HEK293 (cell line): ENCODE data around the gene HTR4.

Source experiments
- CTCF ChIA-PET: fragments of 350-600 bp; formaldehyde crosslinking; extraction: SDS; loops from one replicate; lab custom pipeline; 2021; ENCODE audit warnings: antibody characterized with exemption; lab: Yijun Ruan, JAX
- POLR2A ChIA-PET: fragments of 300-600 bp; formaldehyde crosslinking; extraction: SDS; loops from one replicate; lab custom pipeline; 2020; ENCODE audit warnings: antibody characterized with exemption, inconsistent platforms; lab: Yijun Ruan, JAX
- H3K27ac ChIP-seq: fragments of 200-500 bp; sonication (Bioruptor generic); 2 replicates; pipeline ENCODE4 v1.5.1; 2014; ENCODE audit warnings: low read depth, low read length, control low read depth, inconsistent platforms; ENCODE audit errors: extremely low read depth
- H3K36me3 ChIP-seq, 2 experiments: fragments of 200-500 bp in 1 of 2; sonication (Bioruptor generic) in 1 of 2; 1 replicate in 1 of 2; 2 replicates in 1 of 2; pipeline ENCODE4 v1.5.1; 2014 to 2017; ENCODE audit warnings: inconsistent platforms in 2 of 2, low read length in 2 of 2; ENCODE audit not compliant: control insufficient read depth in 2 of 2, insufficient read depth in 1 of 2
- H3K4me1 ChIP-seq: fragments of 200-500 bp; sonication (Bioruptor generic); 2 replicates; pipeline ENCODE4 v1.5.1; 2014; ENCODE audit warnings: mild to moderate bottlenecking, low read length, inconsistent platforms; ENCODE audit not compliant: control insufficient read depth, insufficient read depth
- H3K4me3 ChIP-seq: 2 replicates; pipeline ENCODE4 v1.5.1; 2011; ENCODE audit warnings: low read depth, mild to moderate bottlenecking, control low read depth, low read length, moderate library complexity
- H3K9me3 ChIP-seq: fragments of 200-500 bp; sonication (Bioruptor generic); 2 replicates; pipeline ENCODE4 v1.5.1; 2014; ENCODE audit warnings: low read depth, low read length, inconsistent platforms; ENCODE audit not compliant: control insufficient read depth, insufficient read depth
- BCL6B ChIP-seq: fragments of 450-650 bp; formaldehyde crosslinking; IDR thresholded peaks from 2 replicates; pipeline ENCODE4 v1.5.1; 2017; ENCODE audit warnings: missing biosample characterization, missing genetic modification characterization
- EGR2 ChIP-seq: fragments of 450-650 bp; formaldehyde crosslinking; IDR thresholded peaks from 2 replicates; pipeline ENCODE4 v1.5.1; 2016; ENCODE audit warnings: low read depth, missing biosample characterization, missing genetic modification characterization
- GLI4 ChIP-seq: fragments of 450-650 bp; formaldehyde crosslinking; IDR thresholded peaks from 2 replicates; pipeline ENCODE4 v1.5.1; 2016; ENCODE audit warnings: missing biosample characterization, missing genetic modification characterization
- GLIS2 ChIP-seq: fragments of 450-650 bp; formaldehyde crosslinking; IDR thresholded peaks from 2 replicates; pipeline ENCODE4 v1.5.1; 2016; ENCODE audit warnings: missing biosample characterization, missing genetic modification characterization
- HOXC10 ChIP-seq: sonication (generic); formaldehyde crosslinking; IDR thresholded peaks from 2 replicates; pipeline ENCODE4 v1.8.1; 2023; ENCODE audit warnings: mild to moderate bottlenecking, missing genetic modification reagents
- WT1 ChIP-seq: fragments of 450-650 bp; formaldehyde crosslinking; IDR thresholded peaks from 2 replicates; pipeline ENCODE4 v1.5.1; 2016; ENCODE audit warnings: missing biosample characterization, missing genetic modification characterization
- ZBTB20 ChIP-seq: fragments of 450-650 bp; formaldehyde crosslinking; IDR thresholded peaks from 2 replicates; pipeline ENCODE4 v1.5.1; 2016; ENCODE audit warnings: missing biosample characterization, missing genetic modification characterization
- ZBTB44 ChIP-seq: fragments of 450-650 bp; IDR thresholded peaks from 2 replicates; pipeline ENCODE4 v1.5.1; 2018; ENCODE audit warnings: missing biosample characterization, mild to moderate bottlenecking, missing genetic modification characterization
- ZNF157 ChIP-seq: fragments of 450-650 bp; formaldehyde crosslinking; IDR thresholded peaks from 2 replicates; pipeline ENCODE4 v1.5.1; 2016; ENCODE audit warnings: missing biosample characterization, missing genetic modification characterization
- ZNF302 ChIP-seq: fragments of 450-650 bp; formaldehyde crosslinking; IDR thresholded peaks from 2 replicates; pipeline ENCODE4 v1.5.1; 2016; ENCODE audit warnings: missing biosample characterization, missing genetic modification characterization, low read depth
- ZNF548 ChIP-seq: fragments of 450-650 bp; formaldehyde crosslinking; IDR thresholded peaks from 2 replicates; pipeline ENCODE4 v1.5.1; 2016; ENCODE audit warnings: missing biosample characterization, missing genetic modification characterization
- ZNF658 ChIP-seq: fragments of 450-650 bp; formaldehyde crosslinking; IDR thresholded peaks from 2 replicates; pipeline ENCODE4; 2016; ENCODE audit warnings: missing biosample characterization, missing genetic modification characterization
- ZNF747 ChIP-seq: fragments of 450-650 bp; formaldehyde crosslinking; IDR thresholded peaks from 2 replicates; pipeline ENCODE4 v1.5.1; 2016; ENCODE audit warnings: missing biosample characterization, missing genetic modification characterization
- ZNF76 ChIP-seq: fragments of 450-650 bp; formaldehyde crosslinking; IDR thresholded peaks from 2 replicates; pipeline ENCODE4; 2016; ENCODE audit warnings: low read depth, missing biosample characterization, missing genetic modification characterization, borderline replicate concordance
- TF ChIP-seq, protein P1 (sequence below): fragments of 450-650 bp; formaldehyde crosslinking; IDR thresholded peaks from 2 replicates; pipeline ENCODE4 v1.5.1; 2016; ENCODE audit warnings: missing biosample characterization, missing genetic modification characterization
- TF ChIP-seq, protein P2 (sequence below): fragments of 450-650 bp; formaldehyde crosslinking; IDR thresholded peaks from 2 replicates; pipeline ENCODE4 v1.5.1; 2016; ENCODE audit warnings: missing biosample characterization, missing genetic modification characterization
- TF ChIP-seq, protein P3 (sequence below): fragments of 450-650 bp; formaldehyde crosslinking; IDR thresholded peaks from 2 replicates; pipeline ENCODE4 v1.5.1; 2016; ENCODE audit warnings: missing biosample characterization, missing genetic modification characterization
- TF ChIP-seq, protein P4 (sequence below): fragments of 450-650 bp; formaldehyde crosslinking; IDR thresholded peaks from 2 replicates; pipeline ENCODE4 v1.5.1; 2017; ENCODE audit warnings: missing biosample characterization, missing genetic modification characterization

The HTR4 gene

DNA sequence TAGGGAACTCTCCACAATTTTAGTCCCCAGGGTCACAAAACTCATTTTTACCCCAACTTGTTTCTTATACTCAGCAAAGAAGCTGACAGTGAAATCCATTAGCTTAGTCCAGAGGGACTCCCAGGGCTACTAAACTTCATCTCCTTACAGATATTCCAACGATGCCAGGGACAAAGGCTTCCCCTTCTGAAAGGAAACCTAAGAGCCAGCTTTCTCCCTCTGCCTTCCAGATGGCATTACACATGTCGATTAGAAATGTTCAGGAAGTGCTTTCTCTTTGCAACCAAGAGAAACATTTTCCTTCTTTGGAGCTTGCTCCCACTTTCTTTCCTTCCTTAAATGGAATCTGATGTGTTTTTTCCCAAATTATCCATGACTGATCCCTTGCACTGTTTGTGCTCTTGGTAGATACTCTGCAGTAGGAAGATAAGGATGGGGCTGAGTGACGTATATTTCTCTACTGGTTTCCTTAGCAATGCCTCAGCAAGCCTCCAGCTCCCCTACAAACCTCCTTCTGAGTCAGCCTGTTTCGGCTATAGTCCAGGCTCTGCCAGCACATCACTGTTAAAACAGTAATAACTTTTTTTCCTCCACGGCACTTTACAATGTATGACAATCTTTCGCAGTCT, 43.0 kb upstream of the HTR4 start:
- no peaks in the 10 kb centered on the region for H3K9me3 ChIP-seq
- ChIA-PET POLR2A (no interaction called here), CTCF (interaction anchor here (1.4 to 3.1 kb wide), 2 partner anchors 10 to 33 kb away, joined by 3 to 9 read pairs; no protein-coding TSS in a partner anchor)
- TF ChIP-seq ZNF157: no peak
- TF ChIP-seq WT1 (tag by site-specific recombination): no peak
- TF ChIP-seq, protein P1, sequence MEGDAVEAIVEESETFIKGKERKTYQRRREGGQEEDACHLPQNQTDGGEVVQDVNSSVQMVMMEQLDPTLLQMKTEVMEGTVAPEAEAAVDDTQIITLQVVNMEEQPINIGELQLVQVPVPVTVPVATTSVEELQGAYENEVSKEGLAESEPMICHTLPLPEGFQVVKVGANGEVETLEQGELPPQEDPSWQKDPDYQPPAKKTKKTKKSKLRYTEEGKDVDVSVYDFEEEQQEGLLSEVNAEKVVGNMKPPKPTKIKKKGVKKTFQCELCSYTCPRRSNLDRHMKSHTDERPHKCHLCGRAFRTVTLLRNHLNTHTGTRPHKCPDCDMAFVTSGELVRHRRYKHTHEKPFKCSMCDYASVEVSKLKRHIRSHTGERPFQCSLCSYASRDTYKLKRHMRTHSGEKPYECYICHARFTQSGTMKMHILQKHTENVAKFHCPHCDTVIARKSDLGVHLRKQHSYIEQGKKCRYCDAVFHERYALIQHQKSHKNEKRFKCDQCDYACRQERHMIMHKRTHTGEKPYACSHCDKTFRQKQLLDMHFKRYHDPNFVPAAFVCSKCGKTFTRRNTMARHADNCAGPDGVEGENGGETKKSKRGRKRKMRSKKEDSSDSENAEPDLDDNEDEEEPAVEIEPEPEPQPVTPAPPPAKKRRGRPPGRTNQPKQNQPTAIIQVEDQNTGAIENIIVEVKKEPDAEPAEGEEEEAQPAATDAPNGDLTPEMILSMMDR (tag by site-specific recombination): no peak
- no peak for TF ChIP-seq GLI4 (tag by site-specific recombination)
- TF ChIP-seq, protein P2, sequence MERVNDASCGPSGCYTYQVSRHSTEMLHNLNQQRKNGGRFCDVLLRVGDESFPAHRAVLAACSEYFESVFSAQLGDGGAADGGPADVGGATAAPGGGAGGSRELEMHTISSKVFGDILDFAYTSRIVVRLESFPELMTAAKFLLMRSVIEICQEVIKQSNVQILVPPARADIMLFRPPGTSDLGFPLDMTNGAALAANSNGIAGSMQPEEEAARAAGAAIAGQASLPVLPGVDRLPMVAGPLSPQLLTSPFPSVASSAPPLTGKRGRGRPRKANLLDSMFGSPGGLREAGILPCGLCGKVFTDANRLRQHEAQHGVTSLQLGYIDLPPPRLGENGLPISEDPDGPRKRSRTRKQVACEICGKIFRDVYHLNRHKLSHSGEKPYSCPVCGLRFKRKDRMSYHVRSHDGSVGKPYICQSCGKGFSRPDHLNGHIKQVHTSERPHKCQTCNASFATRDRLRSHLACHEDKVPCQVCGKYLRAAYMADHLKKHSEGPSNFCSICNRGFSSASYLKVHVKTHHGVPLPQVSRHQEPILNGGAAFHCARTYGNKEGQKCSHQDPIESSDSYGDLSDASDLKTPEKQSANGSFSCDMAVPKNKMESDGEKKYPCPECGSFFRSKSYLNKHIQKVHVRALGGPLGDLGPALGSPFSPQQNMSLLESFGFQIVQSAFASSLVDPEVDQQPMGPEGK (tag by site-specific recombination): no peak
- TF ChIP-seq BCL6B (tag by site-specific recombination): no peak
- no peak for TF ChIP-seq ZBTB44 (tag by site-specific recombination)
- no peak for TF ChIP-seq ZNF76 (tag by site-specific recombination)
- TF ChIP-seq ZNF658 (tag by site-specific recombination): no peak
- no peak for TF ChIP-seq ZNF302 (tag by site-specific recombination)
- TF ChIP-seq, protein P3, sequence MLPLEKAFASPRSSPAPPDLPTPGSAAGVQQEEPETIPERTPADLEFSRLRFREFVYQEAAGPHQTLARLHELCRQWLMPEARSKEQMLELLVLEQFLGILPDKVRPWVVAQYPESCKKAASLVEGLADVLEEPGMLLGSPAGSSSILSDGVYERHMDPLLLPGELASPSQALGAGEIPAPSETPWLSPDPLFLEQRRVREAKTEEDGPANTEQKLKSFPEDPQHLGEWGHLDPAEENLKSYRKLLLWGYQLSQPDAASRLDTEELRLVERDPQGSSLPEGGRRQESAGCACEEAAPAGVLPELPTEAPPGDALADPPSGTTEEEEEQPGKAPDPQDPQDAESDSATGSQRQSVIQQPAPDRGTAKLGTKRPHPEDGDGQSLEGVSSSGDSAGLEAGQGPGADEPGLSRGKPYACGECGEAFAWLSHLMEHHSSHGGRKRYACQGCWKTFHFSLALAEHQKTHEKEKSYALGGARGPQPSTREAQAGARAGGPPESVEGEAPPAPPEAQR: no peak
- no peak for TF ChIP-seq ZNF548 (tag by site-specific recombination)
- TF ChIP-seq HOXC10 (CRISPR knock-in tag): no peak
- TF ChIP-seq GLIS2 (tag by site-specific recombination): no peak
- TF ChIP-seq, protein P4, sequence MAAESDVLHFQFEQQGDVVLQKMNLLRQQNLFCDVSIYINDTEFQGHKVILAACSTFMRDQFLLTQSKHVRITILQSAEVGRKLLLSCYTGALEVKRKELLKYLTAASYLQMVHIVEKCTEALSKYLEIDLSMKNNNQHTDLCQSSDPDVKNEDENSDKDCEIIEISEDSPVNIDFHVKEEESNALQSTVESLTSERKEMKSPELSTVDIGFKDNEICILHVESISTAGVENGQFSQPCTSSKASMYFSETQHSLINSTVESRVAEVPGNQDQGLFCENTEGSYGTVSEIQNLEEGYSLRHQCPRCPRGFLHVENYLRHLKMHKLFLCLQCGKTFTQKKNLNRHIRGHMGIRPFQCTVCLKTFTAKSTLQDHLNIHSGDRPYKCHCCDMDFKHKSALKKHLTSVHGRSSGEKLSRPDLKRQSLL (tag by site-specific recombination): no peak
- no peak for TF ChIP-seq ZBTB20 (tag by site-specific recombination)
- no peak for TF ChIP-seq ZNF747
- no peak for TF ChIP-seq EGR2 (tag by site-specific recombination)
- TF ChIP-seq, all 188 proteins: peak for 0
- no peak overlapping the region for H3K4me3 ChIP-seq
- no peak overlapping the region for H3K27ac ChIP-seq
- H3K4me1 ChIP-seq: no peaks in the 10 kb centered on the region
- H3K36me3 ChIP-seq: no peaks in the 10 kb centered on the region
